ENCODE measurements around the gene TCP11. TPM values are rescaled to one million over a fixed set of nuclear protein-coding genes. Genes with fewer than 3 reads are reported as not detected.

TCP11 gene
- total RNA-seq, 1 donor from 2014 or later = not detected

- intact Hi-C loops (cut with micrococcal nuclease) = no loop called here
- H3K4me1 Mint-ChIP-seq = no peaks in the 10 kb centered on the region
- H3K4me3 Mint-ChIP-seq = no peak overlapping the region
- no peak overlapping the region for H3K27ac Mint-ChIP-seq
- H3K36me3 Mint-ChIP-seq (ENCODE audit: low read depth) = no peaks in the 10 kb centered on the region
- DNase-seq = no peak
- no peaks in the 10 kb centered on the region for H3K9me3 Mint-ChIP-seq
- no peaks in the 10 kb centered on the region for H3K27me3 Mint-ChIP-seq
Observed at GRCh38 chr6:35081426-35081851, 59.7 kb downstream of the TCP11 start.

GRCh38 chr6:35080821-35081425 is 60.2 kb downstream of the TCP11 start:
- Mint-ChIP-seq H3K4me3 (no peak overlapping the region), H3K27ac (no peak overlapping the region), H3K27me3 (no peaks in the 10 kb centered on the region), H3K36me3 (ENCODE audit: low read depth) (no peaks in the 10 kb centered on the region), H3K9me3 (no peaks in the 10 kb centered on the region), H3K4me1 (no peaks in the 10 kb centered on the region)
- DNase-seq = no peak
- intact Hi-C loops (cut with micrococcal nuclease) = no loop called here

GRCh38 chr6:35080016-35080680 is 61.0 kb downstream of the TCP11 start:
- H3K9me3 Mint-ChIP-seq = no peaks in the 10 kb centered on the region
- no peak for DNase-seq
- H3K4me3 Mint-ChIP-seq = no peak overlapping the region
- intact Hi-C loops (cut with micrococcal nuclease) = no loop called here
- no peaks in the 10 kb centered on the region for H3K27me3 Mint-ChIP-seq
- no peak overlapping the region for H3K27ac Mint-ChIP-seq
- H3K4me1 Mint-ChIP-seq = no peaks in the 10 kb centered on the region
- H3K36me3 Mint-ChIP-seq (ENCODE audit: low read depth) = no peaks in the 10 kb centered on the region

- Mint-ChIP-seq H3K9me3 (no peaks in the 10 kb centered on the region), H3K27ac (no peak overlapping the region), H3K36me3 (ENCODE audit: low read depth) (no peaks in the 10 kb centered on the region), H3K27me3 (no peaks in the 10 kb centered on the region), H3K4me3 (no peak overlapping the region), H3K4me1 (no peaks in the 10 kb centered on the region)
- intact Hi-C loops (cut with micrococcal nuclease) = no loop called here
- no peak for DNase-seq
Observed at GRCh38 chr6:35079311-35080000, 61.7 kb downstream of the TCP11 start.

GRCh38 chr6:35078896-35079295 is 62.2 kb downstream of the TCP11 start:
- Mint-ChIP-seq H3K4me3 (no peak overlapping the region), H3K27ac (no peak overlapping the region), H3K9me3 (no peaks in the 10 kb centered on the region), H3K36me3 (ENCODE audit: low read depth) (no peaks in the 10 kb centered on the region), H3K4me1 (no peaks in the 10 kb centered on the region), H3K27me3 (no peaks in the 10 kb centered on the region)
- intact Hi-C loops (cut with micrococcal nuclease) = no loop called here
- DNase-seq = no peak

GRCh38 chr6:35078226-35078850 is 62.8 kb downstream of the TCP11 start:
- no peak overlapping the region for H3K4me3 Mint-ChIP-seq
- no peak for DNase-seq
- no peaks in the 10 kb centered on the region for H3K27me3 Mint-ChIP-seq
- no peaks in the 10 kb centered on the region for H3K4me1 Mint-ChIP-seq
- no peaks in the 10 kb centered on the region for H3K9me3 Mint-ChIP-seq
- no peaks in the 10 kb centered on the region for H3K36me3 Mint-ChIP-seq (ENCODE audit: low read depth)
- intact Hi-C loops (cut with micrococcal nuclease) = no loop called here
- no peak overlapping the region for H3K27ac Mint-ChIP-seq

GRCh38 chr6:35077713-35078105 is 63.4 kb downstream of the TCP11 start:
- no peaks in the 10 kb centered on the region for H3K9me3 Mint-ChIP-seq
- H3K36me3 Mint-ChIP-seq (ENCODE audit: low read depth) = no peaks in the 10 kb centered on the region
- no peaks in the 10 kb centered on the region for H3K4me1 Mint-ChIP-seq
- no peaks in the 10 kb centered on the region for H3K27me3 Mint-ChIP-seq
- no peak overlapping the region for H3K27ac Mint-ChIP-seq
- intact Hi-C loops (cut with micrococcal nuclease) = no loop called here
- DNase-seq = no peak
- no peak overlapping the region for H3K4me3 Mint-ChIP-seq

- Mint-ChIP-seq H3K4me1 (no peaks in the 10 kb centered on the region), H3K9me3 (no peaks in the 10 kb centered on the region), H3K27me3 (no peaks in the 10 kb centered on the region), H3K4me3 (no peak overlapping the region), H3K27ac (no peak overlapping the region), H3K36me3 (ENCODE audit: low read depth) (no peaks in the 10 kb centered on the region)
- DNase-seq = no peak
- intact Hi-C loops (cut with micrococcal nuclease) = no loop called here
Observed at GRCh38 chr6:35076997-35077712, 64.0 kb downstream of the TCP11 start.

- Mint-ChIP-seq H3K36me3 (ENCODE audit: low read depth) (no peaks in the 10 kb centered on the region), H3K27me3 (no peaks in the 10 kb centered on the region), H3K27ac (no peak overlapping the region), H3K4me1 (no peaks in the 10 kb centered on the region), H3K9me3 (no peaks in the 10 kb centered on the region), H3K4me3 (no peak overlapping the region)
- DNase-seq = no peak
- intact Hi-C loops (cut with micrococcal nuclease) = no loop called here
Observed at GRCh38 chr6:35073766-35074471, 67.2 kb downstream of the TCP11 start.

GRCh38 chr6:35073211-35073610 is 67.9 kb downstream of the TCP11 start:
- intact Hi-C loops (cut with micrococcal nuclease) = no loop called here
- Mint-ChIP-seq H3K4me3 (no peak overlapping the region), H3K36me3 (ENCODE audit: low read depth) (no peaks in the 10 kb centered on the region), H3K9me3 (no peaks in the 10 kb centered on the region), H3K27ac (no peak overlapping the region), H3K27me3 (no peaks in the 10 kb centered on the region), H3K4me1 (no peaks in the 10 kb centered on the region)
- no peak for DNase-seq

GRCh38 chr6:35072698-35073055 is 68.5 kb downstream of the TCP11 start:
- Mint-ChIP-seq H3K4me3 (no peak overlapping the region), H3K27me3 (no peaks in the 10 kb centered on the region), H3K27ac (no peak overlapping the region), H3K4me1 (no peaks in the 10 kb centered on the region), H3K36me3 (ENCODE audit: low read depth) (no peaks in the 10 kb centered on the region), H3K9me3 (no peaks in the 10 kb centered on the region)
- no peak for DNase-seq
- intact Hi-C loops (cut with micrococcal nuclease) = no loop called here

GRCh38 chr6:35072051-35072697 is 69.0 kb downstream of the TCP11 start:
- Mint-ChIP-seq H3K4me3 (no peak overlapping the region), H3K27me3 (no peaks in the 10 kb centered on the region), H3K9me3 (no peaks in the 10 kb centered on the region), H3K27ac (no peak overlapping the region), H3K36me3 (ENCODE audit: low read depth) (no peaks in the 10 kb centered on the region), H3K4me1 (no peaks in the 10 kb centered on the region)
- intact Hi-C loops (cut with micrococcal nuclease) = no loop called here
- DNase-seq = no peak

GRCh38 chr6:35071347-35071994 is 69.7 kb downstream of the TCP11 start:
- no peak for DNase-seq
- Mint-ChIP-seq H3K27me3 (no peaks in the 10 kb centered on the region), H3K27ac (no peak overlapping the region), H3K4me3 (no peak overlapping the region), H3K4me1 (no peaks in the 10 kb centered on the region), H3K36me3 (ENCODE audit: low read depth) (no peaks in the 10 kb centered on the region), H3K9me3 (no peaks in the 10 kb centered on the region)
- intact Hi-C loops (cut with micrococcal nuclease) = no loop called here

Measured in activated CD4-positive, alpha-beta T cell treated with anti-CD3 and anti-CD28 coated beads, Interleukin-2, amount 10 ng/mL, durations not matched to agents 24 days and 14 days (primary cell).